OCI-LY1 (cell line): ENCODE data around the gene RHOB.

Source experiments
- H2AFZ ChIP-seq: fragments of 200-600 bp; sonication (generic), shearing (Covaris generic); 2 replicates; pipeline ENCODE4 v1.6.0; 2014; ENCODE audit warnings: antibody characterized with exemption, mild to moderate bottlenecking, low read length
- H3F3A ChIP-seq: fragments of 200-600 bp; sonication (generic), shearing (Covaris generic); 2 replicates; pipeline ENCODE4 v1.6.0; 2014; ENCODE audit warnings: mild to moderate bottlenecking, antibody characterized with exemption, low read length, moderate library complexity; ENCODE audit not compliant: insufficient read depth
- H3K27ac ChIP-seq: fragments of 200-600 bp; sonication (generic); 2 replicates; pipeline ENCODE4 v1.5.1; 2014; ENCODE audit warnings: low read length, mixed run types, mild to moderate bottlenecking, low read depth; ENCODE audit not compliant: poor library complexity, severe bottlenecking
- H3K27me3 ChIP-seq: fragments of 200-600 bp; sonication (generic); 2 replicates; pipeline ENCODE4 v1.6.0; 2014; ENCODE audit warnings: antibody characterized with exemption, mild to moderate bottlenecking, low read length, moderate library complexity; ENCODE audit not compliant: insufficient read depth
- H3K36me3 ChIP-seq: fragments of 200-600 bp; sonication (generic); 2 replicates; pipeline ENCODE4 v1.6.1; 2014; ENCODE audit warnings: mild to moderate bottlenecking, antibody characterized with exemption, low read length, moderate library complexity, mixed read lengths; ENCODE audit not compliant: insufficient read depth
- H3K4me1 ChIP-seq: fragments of 200-600 bp; sonication (generic); 2 replicates; pipeline ENCODE4 v1.5.1; 2014; ENCODE audit warnings: mild to moderate bottlenecking, low read length, moderate library complexity; ENCODE audit not compliant: insufficient read depth, severe bottlenecking
- H3K4me2 ChIP-seq: fragments of 200-600 bp; sonication (generic), shearing (Covaris generic); 2 replicates; pipeline ENCODE4 v1.6.1; 2014; ENCODE audit warnings: low read length
- H3K4me3 ChIP-seq: fragments of 200-600 bp; sonication (generic); 2 replicates; pipeline ENCODE4 v1.5.1; 2014; ENCODE audit warnings: low read length, low read depth, mild to moderate bottlenecking, mixed read lengths; ENCODE audit not compliant: poor library complexity, severe bottlenecking
- H3K79me2 ChIP-seq: fragments of 200-600 bp; shearing (Covaris generic); 2 replicates; pipeline ENCODE4 v1.6.1; 2016; ENCODE audit warnings: mixed run types, low read length, mixed read lengths; ENCODE audit not compliant: insufficient read depth
- H3K9ac ChIP-seq: fragments of 200-600 bp; sonication (generic), shearing (Covaris generic); 2 replicates; pipeline ENCODE4 v1.6.1; 2014; ENCODE audit warnings: mild to moderate bottlenecking, low read length, mixed read lengths
- H3K9me2 ChIP-seq: fragments of 200-600 bp; sonication (generic), shearing (Covaris generic); 2 replicates; pipeline ENCODE4 v1.6.1; 2014; ENCODE audit warnings: low read depth, mild to moderate bottlenecking, low read length, mixed read lengths
- H3K9me3 ChIP-seq: fragments of 200-600 bp; shearing (Covaris generic); 2 replicates; pipeline ENCODE4 v1.6.1; 2014; ENCODE audit warnings: low read length, mixed read lengths
- H4K20me1 ChIP-seq: fragments of 200-600 bp; sonication (generic), shearing (Covaris generic); 2 replicates; pipeline ENCODE4 v1.6.0; 2016; ENCODE audit warnings: mild to moderate bottlenecking, low read length; ENCODE audit not compliant: insufficient read depth
- CTCF ChIP-seq: fragments of 200-600 bp; sonication (generic), shearing (Covaris generic); IDR thresholded peaks from 2 replicates; pipeline ENCODE4 v1.5.1; 2017; ENCODE audit warnings: mild to moderate bottlenecking, antibody characterized with exemption, low read length, moderate library complexity, mixed read lengths
- EZH2 ChIP-seq: fragments of 200-600 bp; sonication (generic), shearing (Covaris generic); IDR thresholded peaks from 2 replicates; pipeline ENCODE4 v1.8.0; 2017; ENCODE audit warnings: borderline replicate concordance, mixed run types, mild to moderate bottlenecking, antibody characterized with exemption, low read length, moderate library complexity, mixed read lengths

Gene RHOB

GRCh38 chr2:20403774-20404312, 43.0 kb upstream of the RHOB start:
- Histone ChIP-seq H3K4me1 (no peaks in the 10 kb centered on the region), H2AFZ (no peak overlapping the region), H4K20me1 (no peaks in the 10 kb centered on the region), H3K4me2 (no peak overlapping the region), H3K9me3 (peaks cover 1% of the 10 kb centered on the region; the same call in 1 of the 2 replicates), H3K79me2 (no peaks in the 10 kb centered on the region), H3K36me3 (no peaks in the 10 kb centered on the region; the same call in 1 of the 2 replicates), H3F3A (no peaks in the 10 kb centered on the region), H3K4me3 (no peak overlapping the region), H3K27me3 (no peaks in the 10 kb centered on the region), H3K9ac (no peak overlapping the region), H3K9me2 (no peaks in the 10 kb centered on the region), H3K27ac (no peak overlapping the region)
- TF ChIP-seq CTCF: no peak
- no peak for TF ChIP-seq EZH2

- no peaks in the 10 kb centered on the region for H3F3A ChIP-seq
- H3K4me2 ChIP-seq: no peak overlapping the region
- H3K27me3 ChIP-seq: no peaks in the 10 kb centered on the region; the same call in 1 of the 2 replicates
- H3K27ac ChIP-seq: no peak overlapping the region
- H3K79me2 ChIP-seq: no peaks in the 10 kb centered on the region
- peaks cover 9% of the 10 kb centered on the region for H3K9me3 ChIP-seq
- H3K4me3 ChIP-seq: no peak overlapping the region
- H3K9me2 ChIP-seq: no peaks in the 10 kb centered on the region
- H2AFZ ChIP-seq: no peak overlapping the region
- H4K20me1 ChIP-seq: no peaks in the 10 kb centered on the region
- H3K36me3 ChIP-seq: no peaks in the 10 kb centered on the region; the same call in 1 of the 2 replicates
- H3K9ac ChIP-seq: no peak overlapping the region
- H3K4me1 ChIP-seq: no peaks in the 10 kb centered on the region
- TF ChIP-seq CTCF (no peak), EZH2 (no peak)
These were observed 41.9 kb upstream of the RHOB start for GRCh38 chr2:20404950-20405349.

- H3K9me2 ChIP-seq: no peaks in the 10 kb centered on the region
- H3K36me3 ChIP-seq: no peaks in the 10 kb centered on the region; the same call in 1 of the 2 replicates
- H3K4me3 ChIP-seq: no peak overlapping the region
- H3K27ac ChIP-seq: no peak overlapping the region
- H2AFZ ChIP-seq: no peak overlapping the region
- no peak overlapping the region for H3K9ac ChIP-seq
- no peaks in the 10 kb centered on the region; the same call in 1 of the 2 replicates for H3K27me3 ChIP-seq
- H3F3A ChIP-seq: no peaks in the 10 kb centered on the region
- no peak overlapping the region for H3K4me2 ChIP-seq
- TF ChIP-seq CTCF: no peak
- no peak for TF ChIP-seq EZH2
- peaks cover 12% of the 10 kb centered on the region for H3K9me3 ChIP-seq
- no peaks in the 10 kb centered on the region for H3K4me1 ChIP-seq
- H3K79me2 ChIP-seq: no peaks in the 10 kb centered on the region
- H4K20me1 ChIP-seq: no peaks in the 10 kb centered on the region
These were observed 37.8 kb upstream of the RHOB start for GRCh38 chr2:20409039-20409438.
